ENCODE results near the gene NEU4.

The NEU4 gene

GRCh38 chr2:241864168-241864849, 55.3 kb downstream of the NEU4 start:
- no peak for DNase-seq (ENCODE audit: low spot score)

- no peak for DNase-seq (ENCODE audit: low spot score)
Measured at GRCh38 chr2:241864850-241865213, 55.8 kb downstream of the NEU4 start.

- DNase-seq (ENCODE audit: low spot score) = no peak
Measured at GRCh38 chr2:241865416-241865956, 56.5 kb downstream of the NEU4 start.

GRCh38 chr2:241865957-241866789, 57.2 kb downstream of the NEU4 start:
- DNase-seq (ENCODE audit: low spot score) = no peak

Measured in cerebellar cortex (tissue), 1 donor.